Activated naive CD8-positive, alpha-beta T cell treated with anti-CD3 and anti-CD28 coated beads for 36 hours (primary cell): ENCODE data around the gene SKAP1. TPM values are rescaled to one million over a fixed set of nuclear protein-coding genes. Genes with fewer than 3 reads are reported as not detected.
"Not testable (repeated sequence)": the region's sequence is repeated elsewhere in the genome, so short reads cannot be mapped to it uniquely, and the experiment has no call there.

ENCODE experiments used
- DNase-seq: peaks from one replicate; pipeline ENCODE4 v3.0.0; 2021
- H3K27ac Mint-ChIP-seq: one replicate; pipeline ENCODE4 v1.8.0; 2022; ENCODE audit warnings: mild to moderate bottlenecking, moderate library complexity, mixed read lengths
- H3K27me3 Mint-ChIP-seq: one replicate; pipeline ENCODE4 v1.8.0; 2022; ENCODE audit warnings: mild to moderate bottlenecking, mixed read lengths
- H3K36me3 Mint-ChIP-seq: one replicate; pipeline ENCODE4 v1.8.0; 2021; ENCODE audit warnings: mild to moderate bottlenecking, mixed read lengths
- H3K4me1 Mint-ChIP-seq: one replicate; pipeline ENCODE4 v1.8.0; 2021; ENCODE audit warnings: mixed read lengths
- H3K4me3 Mint-ChIP-seq: one replicate; pipeline ENCODE4 v1.8.0; 2022; ENCODE audit warnings: mild to moderate bottlenecking, moderate library complexity, mixed read lengths
- H3K9me3 Mint-ChIP-seq: one replicate; pipeline ENCODE4 v1.8.0; 2022; ENCODE audit warnings: mixed read lengths
- total RNA-seq, 2 experiments: library from RNA; stranded (reverse); gene quantifications; one replicate each; pipeline ENCODE4 v1.2.3, GENCODE V29; 2021

The SKAP1 gene
- total RNA-seq, 2 experiments from 2014 or later = 54.2 to 55.4 TPM

- Mint-ChIP-seq H3K4me3 (no peak overlapping the region), H3K4me1 (peaks cover 9% of the 10 kb centered on the region)
- no peak for DNase-seq
Observed at GRCh38 chr17:48378238-48378637, 51.8 kb downstream of the SKAP1 start.

GRCh38 chr17:48376682-48377325 lies 53.2 kb downstream of the SKAP1 start:
- H3K27ac Mint-ChIP-seq = no peak overlapping the region
- H3K4me3 Mint-ChIP-seq = no peak overlapping the region
- no peaks in the 10 kb centered on the region for H3K27me3 Mint-ChIP-seq
- peaks cover 15% of the 10 kb centered on the region for H3K4me1 Mint-ChIP-seq
- H3K9me3 Mint-ChIP-seq = no peaks in the 10 kb centered on the region
- no peak for DNase-seq
- peaks cover 27% of the 10 kb centered on the region for H3K36me3 Mint-ChIP-seq

More at GRCh38 chr17:48378238-48378637, 51.8 kb downstream of the SKAP1 start:
- peaks cover 22% of the 10 kb centered on the region for H3K36me3 Mint-ChIP-seq
- no peak overlapping the region for H3K27ac Mint-ChIP-seq
- H3K27me3 Mint-ChIP-seq = no peaks in the 10 kb centered on the region
- H3K9me3 Mint-ChIP-seq = no peaks in the 10 kb centered on the region

GRCh38 chr17:48375356-48375755 lies 54.7 kb downstream of the SKAP1 start:
- H3K27ac Mint-ChIP-seq = no peak overlapping the region
- no peaks in the 10 kb centered on the region for H3K9me3 Mint-ChIP-seq
- no peaks in the 10 kb centered on the region for H3K27me3 Mint-ChIP-seq
- peaks cover 21% of the 10 kb centered on the region for H3K36me3 Mint-ChIP-seq
- H3K4me3 Mint-ChIP-seq = no peak overlapping the region
- H3K4me1 Mint-ChIP-seq = peaks cover 18% of the 10 kb centered on the region
- no peak for DNase-seq

GRCh38 chr17:48374650-48375230 lies 55.3 kb downstream of the SKAP1 start:
- Mint-ChIP-seq H3K9me3 (no peaks in the 10 kb centered on the region), H3K4me3 (no peak overlapping the region), H3K36me3 (peaks cover 21% of the 10 kb centered on the region), H3K27ac (no peak overlapping the region), H3K4me1 (peaks cover 18% of the 10 kb centered on the region), H3K27me3 (no peaks in the 10 kb centered on the region)
- DNase-seq = peak; percentile 16

GRCh38 chr17:48373883-48374282 lies 56.1 kb downstream of the SKAP1 start:
- Mint-ChIP-seq H3K9me3 (no peaks in the 10 kb centered on the region), H3K4me1 (peaks cover 18% of the 10 kb centered on the region), H3K27ac (no peak overlapping the region)

GRCh38 chr17:48373130-48373830 lies 56.7 kb downstream of the SKAP1 start:
- no peaks in the 10 kb centered on the region for H3K9me3 Mint-ChIP-seq
- no peak for DNase-seq
- H3K36me3 Mint-ChIP-seq = peaks cover 26% of the 10 kb centered on the region
- no peak overlapping the region for H3K4me3 Mint-ChIP-seq
- H3K27ac Mint-ChIP-seq = peak overlapping the region; percentile 30
- H3K27me3 Mint-ChIP-seq = no peaks in the 10 kb centered on the region
- peaks cover 18% of the 10 kb centered on the region for H3K4me1 Mint-ChIP-seq

More at GRCh38 chr17:48373883-48374282, 56.1 kb downstream of the SKAP1 start:
- no peaks in the 10 kb centered on the region for H3K27me3 Mint-ChIP-seq
- H3K36me3 Mint-ChIP-seq = peaks cover 23% of the 10 kb centered on the region
- no peak overlapping the region for H3K4me3 Mint-ChIP-seq
- DNase-seq = no peak

- peaks cover 20% of the 10 kb centered on the region for H3K4me1 Mint-ChIP-seq
- H3K36me3 Mint-ChIP-seq = peaks cover 24% of the 10 kb centered on the region
- not testable (repeated sequence) for DNase-seq, H3K4me3 Mint-ChIP-seq, H3K27me3 Mint-ChIP-seq, H3K27ac Mint-ChIP-seq, H3K9me3 Mint-ChIP-seq
Observed at GRCh38 chr17:48368967-48369366, 61.0 kb downstream of the SKAP1 start.

GRCh38 chr17:48368352-48368908 lies 61.6 kb downstream of the SKAP1 start:
- H3K9me3 Mint-ChIP-seq = no peaks in the 10 kb centered on the region
- H3K4me3 Mint-ChIP-seq = no peak overlapping the region
- DNase-seq = no peak
- peaks cover 21% of the 10 kb centered on the region for H3K36me3 Mint-ChIP-seq
- no peaks in the 10 kb centered on the region for H3K27me3 Mint-ChIP-seq
- no peak overlapping the region for H3K27ac Mint-ChIP-seq
- peaks cover 18% of the 10 kb centered on the region for H3K4me1 Mint-ChIP-seq

GRCh38 chr17:48363161-48363560 lies 66.9 kb downstream of the SKAP1 start:
- Mint-ChIP-seq H3K27me3 (no peaks in the 10 kb centered on the region), H3K4me3 (no peak overlapping the region), H3K9me3 (no peaks in the 10 kb centered on the region), H3K27ac (no peak overlapping the region), H3K4me1 (peaks cover 17% of the 10 kb centered on the region), H3K36me3 (peaks cover 9% of the 10 kb centered on the region)
- DNase-seq = no peak

GRCh38 chr17:48360861-48361633 lies 69.0 kb downstream of the SKAP1 start:
- not testable (repeated sequence) for H3K9me3 Mint-ChIP-seq, DNase-seq, H3K27me3 Mint-ChIP-seq, H3K4me3 Mint-ChIP-seq, H3K36me3 Mint-ChIP-seq, H3K27ac Mint-ChIP-seq
- peaks cover 15% of the 10 kb centered on the region for H3K4me1 Mint-ChIP-seq

- H3K27me3 Mint-ChIP-seq = no peaks in the 10 kb centered on the region
- no peak overlapping the region for H3K27ac Mint-ChIP-seq
- H3K4me1 Mint-ChIP-seq = peaks cover 11% of the 10 kb centered on the region
- H3K36me3 Mint-ChIP-seq = no peaks in the 10 kb centered on the region
- no peak overlapping the region for H3K4me3 Mint-ChIP-seq
- no peaks in the 10 kb centered on the region for H3K9me3 Mint-ChIP-seq
- DNase-seq = no peak
Observed at GRCh38 chr17:48357779-48358602, 72.0 kb downstream of the SKAP1 start.

- H3K4me1 Mint-ChIP-seq = peaks cover 10% of the 10 kb centered on the region
- no peak for DNase-seq
- H3K36me3 Mint-ChIP-seq = no peaks in the 10 kb centered on the region
- no peaks in the 10 kb centered on the region for H3K9me3 Mint-ChIP-seq
- H3K27me3 Mint-ChIP-seq = no peaks in the 10 kb centered on the region
- H3K4me3 Mint-ChIP-seq = no peak overlapping the region
- no peak overlapping the region for H3K27ac Mint-ChIP-seq
Observed at GRCh38 chr17:48356866-48357265, 73.1 kb downstream of the SKAP1 start.

- Mint-ChIP-seq H3K4me3 (no peak overlapping the region), H3K27ac (no peak overlapping the region), H3K4me1 (peaks cover 6% of the 10 kb centered on the region), H3K36me3 (peaks cover 11% of the 10 kb centered on the region), H3K27me3 (no peaks in the 10 kb centered on the region), H3K9me3 (peaks cover 2% of the 10 kb centered on the region)
- no peak for DNase-seq
Observed at GRCh38 chr17:48352630-48353029, 77.4 kb downstream of the SKAP1 start.

- Mint-ChIP-seq H3K27ac (no peak overlapping the region), H3K4me1 (peaks cover 6% of the 10 kb centered on the region), H3K4me3 (no peak overlapping the region), H3K27me3 (no peaks in the 10 kb centered on the region), H3K9me3 (peaks cover 2% of the 10 kb centered on the region), H3K36me3 (peaks cover 11% of the 10 kb centered on the region)
- DNase-seq = no peak
Observed at GRCh38 chr17:48351911-48352332, 78.1 kb downstream of the SKAP1 start.
